Sciatic nerve (tissue), 1 donor: ENCODE data around the gene ACSM4. TPM values are rescaled to one million over a fixed set of nuclear protein-coding genes. Genes with fewer than 3 reads are reported as not detected.

Experiments used
- total RNA-seq: library from RNA; stranded (reverse); fragmentation: NEBNext Ultra II Directional; extraction: Animal tissue kit (Norgen Biotek cat#: 25700); gene quantifications from one replicate; pipeline ENCODE4 v1.2.1, GENCODE V29; 2021
- donor health status: DM: no; HTN: no; CAD: no.

The ACSM4 gene
- total RNA-seq, 1 donor from 2014 or later: not detected

Other genes starting within 250 kb of the ACSM4 start
- gene C1S, start 243.4 kb upstream of the ACSM4 start, total RNA-seq: 662 TPM
- 628 TPM for gene C1R, start 211.6 kb upstream of the ACSM4 start, total RNA-seq
- gene C1RL, start 194.9 kb upstream of the ACSM4 start, total RNA-seq: 117 TPM
- gene RBP5, start 175.2 kb upstream of the ACSM4 start, total RNA-seq: 4.5 TPM
- gene CLSTN3, start 173.7 kb upstream of the ACSM4 start, total RNA-seq: 43.8 TPM
- 61.5 TPM for gene PEX5, start 114.4 kb upstream of the ACSM4 start, total RNA-seq
- 12.0 TPM for gene CD163L1, start 140.1 kb downstream of the ACSM4 start, total RNA-seq
- gene CD163, start 199.7 kb downstream of the ACSM4 start, total RNA-seq: 91.9 TPM